ENCODE data around the gene TOX4.

The TOX4 gene

DNA sequence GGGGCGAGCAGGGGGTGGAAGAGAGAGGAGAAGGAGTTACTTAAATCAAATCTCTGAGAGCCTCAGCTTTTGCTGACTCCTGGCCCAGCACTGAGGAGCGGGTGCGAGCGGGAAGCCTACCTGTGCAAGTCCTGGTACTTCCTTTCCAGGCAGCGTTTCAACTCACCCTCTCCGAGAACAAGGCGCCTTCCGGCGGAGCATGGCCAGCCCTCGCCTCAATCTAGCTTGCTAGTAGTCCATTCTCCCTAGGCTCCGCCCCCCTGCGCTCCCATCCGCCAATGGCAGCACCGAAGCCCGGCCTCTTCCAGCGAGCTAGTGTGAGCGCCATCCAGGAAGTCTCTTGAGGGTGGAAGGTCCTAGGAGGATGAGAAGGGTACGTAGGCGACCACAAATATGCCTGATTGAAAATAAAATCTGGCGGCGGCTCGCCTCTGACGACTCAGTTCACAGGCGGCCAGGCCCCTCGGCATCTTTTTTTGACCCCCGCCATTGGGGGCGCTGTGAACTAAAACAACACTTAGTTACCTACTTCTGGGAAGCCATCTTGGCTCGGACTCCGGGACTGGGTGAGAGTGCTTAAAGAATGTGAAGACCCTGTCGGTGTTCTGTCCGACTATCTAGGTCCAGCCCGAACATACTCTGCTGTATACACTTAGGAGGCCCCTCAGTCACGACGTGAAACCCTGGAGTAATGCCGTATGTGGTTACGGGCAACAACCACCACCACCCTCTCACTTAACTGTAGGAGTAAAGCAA, 20.9 kb upstream of the TOX4 start, which contains the start of gene CHD8:
TSS of gene CHD8 (minus strand) at position 212 of the 756 bp plus-strand sequence. CDS start 24,480 bp downstream, outside the sequence.
- Histone ChIP-seq H3K27ac (ENCODE audit: low read depth, low read length) (peak within 1 kb of the TSS; percentile 93), H3K9me3 (ENCODE audit: low read length) (no peaks in the 10 kb centered on the region), H3K9ac (ENCODE audit: low read length) (peak within 1 kb of the TSS; percentile 59), H3K4me3 (ENCODE audit: low read depth in 1 of 2, low read length in 2 of 2) (peak within 1 kb of the TSS; percentile 55 to 64), H3K36me3 (ENCODE audit: insufficient read depth, low read length) (peaks cover 4% of the 10 kb centered on the region), H3K4me1 (ENCODE audit: insufficient read depth, low read length) (peaks cover 13% of the 10 kb centered on the region), H3K27me3 (ENCODE audit: control insufficient read depth in 1 of 2, insufficient read depth in 2 of 2, low read length in 2 of 2) (no peaks in the 10 kb centered on the region)

- H3K36me3 ChIP-seq (ENCODE audit: insufficient read depth, low read length), result peaks cover 57% of the 10 kb centered on the region
- H3K27ac ChIP-seq (ENCODE audit: low read depth, low read length), result no peak overlapping the region
- H3K4me3 ChIP-seq (ENCODE audit: low read depth in 1 of 2, low read length in 2 of 2), result no peak overlapping the region
- no peaks in the 10 kb centered on the region for H3K4me1 ChIP-seq (ENCODE audit: insufficient read depth, low read length)
- no peaks in the 10 kb centered on the region for H3K9me3 ChIP-seq (ENCODE audit: low read length)
- no peak overlapping the region for H3K9ac ChIP-seq (ENCODE audit: low read length)
- no peaks in the 10 kb centered on the region for H3K27me3 ChIP-seq (ENCODE audit: control insufficient read depth in 1 of 2, insufficient read depth in 2 of 2, low read length in 2 of 2)
Observed at GRCh38 chr14:21467616-21468015, 9.4 kb upstream of the TOX4 start.

- Histone ChIP-seq H3K4me3 (ENCODE audit: low read depth in 1 of 2, low read length in 2 of 2) (peak overlapping the region; percentile 65 to 84), H3K27me3 (ENCODE audit: control insufficient read depth in 1 of 2, insufficient read depth in 2 of 2, low read length in 2 of 2) (no peaks in the 10 kb centered on the region), H3K27ac (ENCODE audit: low read depth, low read length) (peak overlapping the region; percentile 79), H3K36me3 (ENCODE audit: insufficient read depth, low read length) (no peaks in the 10 kb centered on the region), H3K9me3 (ENCODE audit: low read length) (no peaks in the 10 kb centered on the region), H3K9ac (ENCODE audit: low read length) (peak overlapping the region; percentile 73), H3K4me1 (ENCODE audit: insufficient read depth, low read length) (peaks cover 20% of the 10 kb centered on the region)
Observed at GRCh38 chr14:21475767-21476522, 1.1 kb upstream of the TOX4 start.

DNA sequence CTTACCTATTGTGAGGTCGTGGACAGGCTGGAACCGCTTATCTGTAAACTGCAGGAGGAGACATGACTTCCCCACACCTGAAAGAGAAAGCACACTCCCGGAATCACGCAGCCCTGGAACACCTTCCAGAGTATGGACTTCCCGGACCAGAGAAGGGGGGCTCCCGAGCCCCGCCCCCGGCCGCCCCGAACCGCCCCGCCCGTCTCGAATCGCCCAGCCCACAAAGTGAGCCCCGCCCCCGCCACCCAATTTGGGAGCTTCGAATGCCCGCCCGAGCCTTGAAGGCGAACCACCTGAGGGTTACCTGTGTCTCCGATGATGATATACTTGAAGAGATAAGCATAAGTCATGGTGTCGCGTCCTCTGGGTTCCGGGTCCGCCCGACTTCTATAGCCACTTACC, 471 bp upstream of the TOX4 start:
- Histone ChIP-seq H3K27ac (ENCODE audit: low read depth, low read length) (peak overlapping the region; percentile 79), H3K4me1 (ENCODE audit: insufficient read depth, low read length) (peaks cover 20% of the 10 kb centered on the region), H3K27me3 (ENCODE audit: control insufficient read depth in 1 of 2, insufficient read depth in 2 of 2, low read length in 2 of 2) (no peaks in the 10 kb centered on the region), H3K36me3 (ENCODE audit: insufficient read depth, low read length) (peaks cover 4% of the 10 kb centered on the region), H3K4me3 (ENCODE audit: low read depth in 1 of 2, low read length in 2 of 2) (peak overlapping the region; percentile 65 to 84), H3K9ac (ENCODE audit: low read length) (peak overlapping the region; percentile 73), H3K9me3 (ENCODE audit: low read length) (no peaks in the 10 kb centered on the region)

DNA sequence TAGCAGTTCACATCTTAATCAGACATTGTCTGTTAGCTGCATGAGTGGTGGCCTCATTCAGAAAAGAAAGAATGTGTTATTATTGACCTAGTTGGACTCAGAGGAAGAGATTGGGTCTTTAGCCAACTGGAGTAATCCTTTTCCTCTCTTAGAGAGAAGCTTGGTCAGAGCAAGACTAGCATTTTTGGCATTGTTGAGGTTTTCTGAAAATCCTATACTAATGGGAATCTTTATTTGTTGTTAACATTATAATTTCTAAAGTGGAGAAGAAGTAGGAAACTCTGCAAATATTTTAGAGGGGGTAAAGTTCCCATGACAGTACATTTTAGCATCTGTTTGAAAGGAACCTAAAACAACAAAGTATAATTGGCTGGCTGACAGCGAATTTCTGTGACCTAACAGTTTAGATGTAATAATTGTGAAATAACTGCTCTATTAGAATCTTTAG, 9.7 kb downstream of the TOX4 start:
- H3K27me3 ChIP-seq (ENCODE audit: control insufficient read depth in 1 of 2, insufficient read depth in 2 of 2, low read length in 2 of 2), result no peaks in the 10 kb centered on the region
- no peak overlapping the region for H3K4me3 ChIP-seq (ENCODE audit: low read depth in 1 of 2, low read length in 2 of 2)
- no peaks in the 10 kb centered on the region for H3K9me3 ChIP-seq (ENCODE audit: low read length)
- no peak overlapping the region for H3K27ac ChIP-seq (ENCODE audit: low read depth, low read length)
- no peaks in the 10 kb centered on the region for H3K4me1 ChIP-seq (ENCODE audit: insufficient read depth, low read length)
- peaks cover 39% of the 10 kb centered on the region for H3K36me3 ChIP-seq (ENCODE audit: insufficient read depth, low read length)
- H3K9ac ChIP-seq (ENCODE audit: low read length), result no peak overlapping the region

- no peaks in the 10 kb centered on the region for H3K27me3 ChIP-seq (ENCODE audit: control insufficient read depth in 1 of 2, insufficient read depth in 2 of 2, low read length in 2 of 2)
- peaks cover 75% of the 10 kb centered on the region for H3K36me3 ChIP-seq (ENCODE audit: insufficient read depth, low read length)
- no peak overlapping the region for H3K27ac ChIP-seq (ENCODE audit: low read depth, low read length)
- no peaks in the 10 kb centered on the region for H3K9me3 ChIP-seq (ENCODE audit: low read length)
- no peaks in the 10 kb centered on the region for H3K4me1 ChIP-seq (ENCODE audit: insufficient read depth, low read length)
- no peak overlapping the region for H3K9ac ChIP-seq (ENCODE audit: low read length)
- no peak overlapping the region for H3K4me3 ChIP-seq (ENCODE audit: low read depth in 1 of 2, low read length in 2 of 2)
Observed at GRCh38 chr14:21494902-21495762, 18.1 kb downstream of the TOX4 start.

- H3K36me3 ChIP-seq (ENCODE audit: insufficient read depth, low read length), result peaks cover 79% of the 10 kb centered on the region
- no peaks in the 10 kb centered on the region for H3K27me3 ChIP-seq (ENCODE audit: control insufficient read depth in 1 of 2, insufficient read depth in 2 of 2, low read length in 2 of 2)
- no peak overlapping the region for H3K27ac ChIP-seq (ENCODE audit: low read depth, low read length)
- no peak overlapping the region for H3K9ac ChIP-seq (ENCODE audit: low read length)
- H3K4me1 ChIP-seq (ENCODE audit: insufficient read depth, low read length), result no peaks in the 10 kb centered on the region
- H3K4me3 ChIP-seq (ENCODE audit: low read depth in 1 of 2, low read length in 2 of 2), result no peak overlapping the region
- no peaks in the 10 kb centered on the region for H3K9me3 ChIP-seq (ENCODE audit: low read length)
Observed at GRCh38 chr14:21496453-21496852, 19.5 kb downstream of the TOX4 start.

GRCh38 chr14:21498540-21499526, 21.8 kb downstream of the TOX4 start:
- Histone ChIP-seq H3K4me3 (ENCODE audit: low read depth in 1 of 2, low read length in 2 of 2) (no peak overlapping the region), H3K9me3 (ENCODE audit: low read length) (no peaks in the 10 kb centered on the region), H3K27me3 (ENCODE audit: control insufficient read depth in 1 of 2, insufficient read depth in 2 of 2, low read length in 2 of 2) (no peaks in the 10 kb centered on the region), H3K9ac (ENCODE audit: low read length) (no peak overlapping the region), H3K27ac (ENCODE audit: low read depth, low read length) (no peak overlapping the region), H3K4me1 (ENCODE audit: insufficient read depth, low read length) (no peaks in the 10 kb centered on the region), H3K36me3 (ENCODE audit: insufficient read depth, low read length) (peaks cover 81% of the 10 kb centered on the region)

GRCh38 chr14:21501568-21501967, 24.6 kb downstream of the TOX4 start:
- Histone ChIP-seq H3K9me3 (ENCODE audit: low read length) (no peaks in the 10 kb centered on the region), H3K4me1 (ENCODE audit: insufficient read depth, low read length) (no peaks in the 10 kb centered on the region), H3K36me3 (ENCODE audit: insufficient read depth, low read length) (peaks cover 60% of the 10 kb centered on the region), H3K27ac (ENCODE audit: low read depth, low read length) (no peak overlapping the region), H3K9ac (ENCODE audit: low read length) (no peak overlapping the region), H3K4me3 (ENCODE audit: low read depth in 1 of 2, low read length in 2 of 2) (no peak overlapping the region), H3K27me3 (ENCODE audit: control insufficient read depth in 1 of 2, insufficient read depth in 2 of 2, low read length in 2 of 2) (no peaks in the 10 kb centered on the region)

- H3K27ac ChIP-seq (ENCODE audit: low read depth, low read length), result no peak overlapping the region
Observed at GRCh38 chr14:21503376-21503775, 26.4 kb downstream of the TOX4 start.

More at GRCh38 chr14:21503376-21503775, 26.4 kb downstream of the TOX4 start:
- Histone ChIP-seq H3K27me3 (ENCODE audit: control insufficient read depth in 1 of 2, insufficient read depth in 2 of 2, low read length in 2 of 2) (no peaks in the 10 kb centered on the region), H3K9me3 (ENCODE audit: low read length) (no peaks in the 10 kb centered on the region), H3K36me3 (ENCODE audit: insufficient read depth, low read length) (peaks cover 44% of the 10 kb centered on the region), H3K4me1 (ENCODE audit: insufficient read depth, low read length) (no peaks in the 10 kb centered on the region), H3K4me3 (ENCODE audit: low read depth in 1 of 2, low read length in 2 of 2) (no peak overlapping the region), H3K9ac (ENCODE audit: low read length) (no peak overlapping the region)
